Ectodermal cell (in vitro differentiated cells): Measurements from ENCODE around the gene RBM10.

ENCODE experiments used
- H3K27ac ChIP-seq: 2 replicates; pipeline ENCODE4 v1.7.0; 2013; ENCODE audit warnings: mild to moderate bottlenecking, low read depth, low read length; ENCODE audit not compliant: insufficient read depth, poor library complexity, severe bottlenecking
- H3K27me3 ChIP-seq: 2 replicates; pipeline ENCODE4 v1.7.0; 2013; ENCODE audit warnings: mild to moderate bottlenecking, low read length; ENCODE audit not compliant: insufficient read depth, control insufficient read depth, poor library complexity, severe bottlenecking
- H3K36me3 ChIP-seq: one replicate; pipeline ENCODE4 v1.7.0; 2013; ENCODE audit warnings: low read length; ENCODE audit not compliant: control insufficient read depth, insufficient read depth
- H3K4me1 ChIP-seq: one replicate; pipeline ENCODE4 v1.7.0; 2013; ENCODE audit warnings: low read length; ENCODE audit not compliant: control insufficient read depth, insufficient read depth
- H3K4me3 ChIP-seq: 2 replicates; pipeline ENCODE4 v1.7.0; 2013; ENCODE audit warnings: low read depth, low read length, control low read depth; ENCODE audit not compliant: insufficient read depth
- H3K9me3 ChIP-seq: 2 replicates; pipeline ENCODE4 v1.7.0; 2013; ENCODE audit warnings: mild to moderate bottlenecking, low read length, moderate library complexity; ENCODE audit not compliant: control insufficient read depth
- WGBS, 2 experiments: methylation state at CpG; one replicate each; pipeline ENCODE4 v1.1.7; 2013; ENCODE audit warnings: missing lambda C conversion rate in 2 of 2; 5-methylcytosine and 5-hydroxymethylcytosine counted together

The RBM10 gene

DNA sequence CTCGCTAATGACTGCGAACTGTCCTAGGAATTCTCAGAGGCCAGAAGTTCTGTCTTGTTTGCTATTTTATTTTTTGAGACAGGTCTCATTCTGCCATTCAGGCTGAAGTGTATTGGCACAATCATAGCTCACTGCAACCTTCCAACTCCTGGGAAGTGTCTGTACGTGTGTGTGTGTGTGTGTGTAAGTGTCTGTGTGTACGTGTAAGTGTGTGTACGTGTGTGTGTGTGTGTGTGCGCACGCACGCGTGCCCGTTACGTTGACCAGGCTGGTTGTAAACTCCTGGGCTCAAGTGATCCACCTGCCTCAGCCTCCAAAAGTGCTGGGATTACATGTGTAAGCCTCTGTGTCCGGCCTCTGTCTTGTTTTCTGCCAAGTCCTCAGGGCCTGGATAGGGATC lies 63.1 kb downstream of the RBM10 start:
- 85 to 92% methylated on average over 12 of the region's 12 CpGs for WGBS, 2 experiments
- no peaks in the 10 kb centered on the region for H3K9me3 ChIP-seq
- H3K4me3 ChIP-seq = no peak overlapping the region
- H3K4me1 ChIP-seq = no peaks in the 10 kb centered on the region
- peaks cover 31% of the 10 kb centered on the region for H3K36me3 ChIP-seq
- H3K27me3 ChIP-seq = no peaks in the 10 kb centered on the region
- H3K27ac ChIP-seq = no peak overlapping the region

GRCh38 chrX:47209508-47210238 lies 64.7 kb downstream of the RBM10 start:
- no peak overlapping the region for H3K4me3 ChIP-seq
- H3K36me3 ChIP-seq = peaks cover 23% of the 10 kb centered on the region
- H3K27ac ChIP-seq = no peak overlapping the region
- H3K9me3 ChIP-seq = no peaks in the 10 kb centered on the region
- 95 to 96% methylated on average over 16 of the region's 16 CpGs for WGBS, 2 experiments
- no peaks in the 10 kb centered on the region for H3K4me1 ChIP-seq
- H3K27me3 ChIP-seq = no peaks in the 10 kb centered on the region

GRCh38 chrX:47210661-47211425 lies 65.8 kb downstream of the RBM10 start:
- Histone ChIP-seq H3K9me3 (no peaks in the 10 kb centered on the region), H3K36me3 (peaks cover 22% of the 10 kb centered on the region), H3K4me3 (no peak overlapping the region), H3K27me3 (no peaks in the 10 kb centered on the region), H3K27ac (no peak overlapping the region), H3K4me1 (no peaks in the 10 kb centered on the region)
- WGBS, 2 experiments = 97 to 98% methylated on average over 15 of the region's 15 CpGs

DNA sequence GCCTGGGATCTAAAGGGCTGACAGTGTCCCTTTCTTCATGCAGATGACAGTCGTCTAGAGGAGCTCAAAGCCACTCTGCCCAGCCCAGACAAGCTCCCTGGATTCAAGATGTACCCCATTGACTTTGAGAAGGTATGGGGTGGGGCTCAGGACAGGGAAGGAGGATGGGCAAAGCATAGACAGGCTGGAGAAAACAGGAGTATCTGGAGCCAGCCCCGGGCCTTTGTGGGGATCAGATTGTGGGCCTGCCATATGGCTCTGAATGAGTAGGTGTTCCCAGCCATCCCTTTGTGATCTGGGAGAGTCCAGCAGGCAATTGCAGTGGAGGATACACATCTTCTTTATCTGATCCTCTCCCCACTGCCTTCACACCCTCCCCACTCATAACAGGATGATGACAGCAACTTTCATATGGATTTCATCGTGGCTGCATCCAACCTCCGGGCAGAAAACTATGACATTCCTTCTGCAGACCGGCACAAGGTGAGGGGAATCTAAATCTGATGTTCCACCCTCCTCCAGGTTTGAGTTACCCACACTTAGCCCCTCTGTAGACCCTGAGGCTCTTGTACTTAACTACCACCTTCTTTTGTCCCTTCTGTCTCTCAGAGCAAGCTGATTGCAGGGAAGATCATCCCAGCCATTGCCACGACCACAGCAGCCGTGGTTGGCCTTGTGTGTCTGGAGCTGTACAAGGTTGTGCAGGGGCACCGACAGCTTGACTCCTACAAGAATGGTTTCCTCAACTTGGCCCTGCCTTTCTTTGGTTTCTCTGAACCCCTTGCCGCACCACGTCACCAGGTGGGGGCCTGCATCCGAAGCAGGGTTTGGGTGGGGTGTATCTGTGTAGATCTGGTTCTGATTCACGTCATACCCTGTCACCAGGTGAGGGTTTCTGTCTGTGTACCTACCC lies 67.6 kb downstream of the RBM10 start:
- WGBS, 2 experiments = 95 to 97% methylated on average over 9 to 11 of the region's 12 CpGs
- Histone ChIP-seq H3K27me3 (no peaks in the 10 kb centered on the region), H3K36me3 (peaks cover 9% of the 10 kb centered on the region), H3K9me3 (no peaks in the 10 kb centered on the region), H3K4me3 (no peak overlapping the region), H3K27ac (no peak overlapping the region), H3K4me1 (no peaks in the 10 kb centered on the region)

- no peaks in the 10 kb centered on the region for H3K27me3 ChIP-seq
- H3K9me3 ChIP-seq = no peaks in the 10 kb centered on the region
- H3K4me3 ChIP-seq = no peak overlapping the region
- H3K4me1 ChIP-seq = no peaks in the 10 kb centered on the region
- no peak overlapping the region for H3K27ac ChIP-seq
- peaks cover 9% of the 10 kb centered on the region for H3K36me3 ChIP-seq
- WGBS, 2 experiments = 94 to 97% methylated on average over 20 of the region's 20 CpGs
These were observed 69.5 kb downstream of the RBM10 start for GRCh38 chrX:47214435-47215077.

GRCh38 chrX:47215291-47215900 lies 70.4 kb downstream of the RBM10 start:
- no peak overlapping the region for H3K27ac ChIP-seq
- no peaks in the 10 kb centered on the region for H3K9me3 ChIP-seq
- H3K4me3 ChIP-seq = no peak overlapping the region
- H3K27me3 ChIP-seq = no peaks in the 10 kb centered on the region
- 93 to 94% methylated on average over 12 of the region's 12 CpGs for WGBS, 2 experiments
- H3K4me1 ChIP-seq = no peaks in the 10 kb centered on the region
- H3K36me3 ChIP-seq = peaks cover 3% of the 10 kb centered on the region

GRCh38 chrX:47216393-47216925 lies 71.4 kb downstream of the RBM10 start:
- Histone ChIP-seq H3K27me3 (no peaks in the 10 kb centered on the region), H3K9me3 (no peaks in the 10 kb centered on the region), H3K4me1 (no peaks in the 10 kb centered on the region), H3K36me3 (no peaks in the 10 kb centered on the region), H3K27ac (peak overlapping the region; percentile 89), H3K4me3 (no peak overlapping the region)
- WGBS, 2 experiments = 94 to 95% methylated on average over 8 of the region's 8 CpGs

GRCh38 chrX:47217121-47217851 lies 72.3 kb downstream of the RBM10 start:
- 19 to 20% methylated on average over 18 to 22 of the region's 22 CpGs for WGBS, 2 experiments
- H3K9me3 ChIP-seq = no peaks in the 10 kb centered on the region
- H3K4me1 ChIP-seq = no peaks in the 10 kb centered on the region
- H3K4me3 ChIP-seq = no peak overlapping the region
- no peaks in the 10 kb centered on the region for H3K36me3 ChIP-seq
- no peaks in the 10 kb centered on the region for H3K27me3 ChIP-seq
- peak overlapping the region; percentile 89 for H3K27ac ChIP-seq

GRCh38 chrX:47217852-47218279 lies 72.8 kb downstream of the RBM10 start:
- H3K4me1 ChIP-seq = no peaks in the 10 kb centered on the region
- no peaks in the 10 kb centered on the region for H3K9me3 ChIP-seq
- H3K4me3 ChIP-seq = peak overlapping the region; percentile 71
- no peaks in the 10 kb centered on the region for H3K27me3 ChIP-seq
- H3K36me3 ChIP-seq = no peaks in the 10 kb centered on the region
- peak overlapping the region; percentile 91 for H3K27ac ChIP-seq
- WGBS, 2 experiments = 0 to 1% methylated on average over 31 of the region's 31 CpGs
